ENCODE measurements around the gene GRM2.

GRM2 gene

DNA sequence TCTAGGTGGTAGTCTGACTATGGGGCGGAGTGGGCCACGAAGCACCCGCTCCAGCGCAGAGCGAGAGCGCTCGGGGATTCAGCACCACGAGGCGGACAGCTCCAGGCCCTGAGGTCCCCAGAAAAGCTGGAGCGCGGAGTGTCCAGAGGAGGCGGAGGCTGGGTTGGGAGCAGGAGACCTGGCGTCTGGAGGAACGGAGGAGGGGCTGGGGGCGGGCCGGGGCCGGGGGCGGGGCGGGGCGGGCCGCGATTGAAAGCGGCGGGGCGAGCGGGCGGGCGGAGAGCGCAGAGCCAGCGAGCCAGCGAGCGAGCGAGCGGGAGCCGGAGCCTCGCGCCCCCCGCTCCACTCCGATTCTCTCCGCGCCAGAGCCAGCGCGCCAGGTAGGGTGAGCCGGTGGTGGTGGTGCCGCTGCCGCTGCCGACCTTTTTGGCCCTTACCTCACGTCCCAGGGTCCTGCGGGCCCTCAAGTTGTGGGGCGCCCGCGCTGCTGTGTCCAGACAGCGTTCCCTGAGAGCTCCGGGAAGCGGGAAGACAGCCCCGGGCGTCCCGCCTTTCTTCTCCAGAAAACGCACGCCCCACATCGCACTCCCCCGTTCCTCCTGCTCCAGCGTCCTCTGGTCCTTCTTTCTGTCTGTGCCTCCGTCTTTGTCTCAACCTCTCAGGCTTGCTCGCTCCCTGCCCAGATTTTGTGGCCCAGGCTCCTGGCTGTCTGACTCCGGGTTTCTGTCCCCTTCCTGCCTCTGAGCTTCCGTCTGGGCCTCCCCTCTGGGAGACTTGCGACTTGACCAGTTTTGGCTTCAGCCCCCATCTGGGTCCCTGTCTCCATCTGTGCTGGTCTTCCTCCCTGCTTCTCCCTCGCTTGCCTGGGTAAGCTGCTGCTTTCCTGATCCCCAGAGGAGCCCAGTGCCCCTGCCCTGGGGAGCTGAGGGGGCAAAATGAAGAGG is at the start of gene GRM2:
GRM2 (plus strand) TSS at position 281 of the 944 bp plus-strand sequence. CDS start 1,916 bp downstream, outside the sequence.
- peak within 1 kb of the TSS; percentile 48 for H3K4me3 ChIP-seq (ENCODE audit: low read depth, low read length)
- DNase-seq (ENCODE audit: low read depth) = peak; percentile 61

DNA sequence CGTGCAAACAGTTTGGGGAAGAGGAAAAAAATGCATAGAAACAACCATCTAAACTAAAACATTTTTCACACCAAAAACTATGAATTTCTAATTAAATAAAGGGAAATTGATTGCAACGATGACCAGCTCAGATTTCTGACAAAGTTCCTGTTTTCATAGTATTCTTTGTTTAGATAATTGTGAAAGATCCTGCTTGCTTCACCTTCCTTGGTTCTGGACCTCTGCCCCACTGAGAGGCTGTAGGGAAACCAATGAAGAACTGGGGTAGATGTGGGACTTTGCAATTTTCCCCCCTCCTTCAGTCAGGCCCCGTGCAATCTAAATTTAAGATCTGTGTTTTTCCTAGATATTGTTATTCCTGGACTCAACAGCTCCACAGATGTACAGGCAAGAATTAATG is 49.6 kb upstream of the GRM2 start:
- no peak overlapping the region for H3K4me3 ChIP-seq (ENCODE audit: low read depth, low read length)
- no peak for DNase-seq (ENCODE audit: low read depth)

DNA sequence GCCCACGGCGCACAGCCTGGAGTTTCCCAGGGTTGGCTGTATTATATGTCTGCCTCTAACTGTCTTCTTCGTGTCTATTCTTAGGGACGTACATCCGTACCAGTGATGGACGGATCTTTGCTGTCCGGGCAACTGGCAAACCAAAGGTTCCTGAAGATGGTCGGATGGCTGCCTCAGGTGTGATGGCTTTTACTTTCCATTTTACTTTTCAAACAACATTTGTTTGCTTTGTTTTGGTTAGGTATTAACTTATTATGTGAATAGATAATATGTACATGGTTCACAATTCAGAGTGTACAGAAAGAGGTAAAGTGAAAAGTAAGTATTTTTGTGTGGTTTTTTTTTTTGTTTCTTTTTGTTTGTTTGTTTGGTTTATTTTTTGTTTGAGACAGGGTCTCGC is 46.9 kb upstream of the GRM2 start:
- DNase-seq (ENCODE audit: low read depth) = no peak

DNA sequence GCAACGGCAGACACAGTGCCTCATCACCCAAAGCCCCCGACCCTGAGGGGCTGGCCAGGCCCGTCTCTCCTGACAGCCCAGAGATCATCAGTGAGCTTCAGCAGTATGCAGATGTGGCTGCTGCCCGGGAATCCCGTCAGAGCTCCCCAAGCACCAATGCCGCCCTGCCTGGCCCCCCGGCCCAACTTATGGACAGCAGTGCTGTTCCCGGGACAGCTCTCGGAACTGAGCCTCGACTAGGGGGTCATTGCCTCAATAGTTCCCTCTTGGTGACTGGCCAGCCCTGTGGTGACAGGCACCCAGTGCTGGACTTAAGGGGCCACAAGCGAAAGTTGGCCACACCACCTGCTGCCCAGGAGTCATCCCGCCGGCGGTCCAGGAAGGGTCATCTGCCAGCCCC is 44.4 kb upstream of the GRM2 start:
- no peak for DNase-seq (ENCODE audit: low read depth)
- H3K4me3 ChIP-seq (ENCODE audit: low read depth, low read length) = no peak overlapping the region

More for the DNA sequence above, 46.9 kb upstream of the GRM2 start:
- H3K4me3 ChIP-seq (ENCODE audit: low read depth, low read length) = no peak overlapping the region

DNA sequence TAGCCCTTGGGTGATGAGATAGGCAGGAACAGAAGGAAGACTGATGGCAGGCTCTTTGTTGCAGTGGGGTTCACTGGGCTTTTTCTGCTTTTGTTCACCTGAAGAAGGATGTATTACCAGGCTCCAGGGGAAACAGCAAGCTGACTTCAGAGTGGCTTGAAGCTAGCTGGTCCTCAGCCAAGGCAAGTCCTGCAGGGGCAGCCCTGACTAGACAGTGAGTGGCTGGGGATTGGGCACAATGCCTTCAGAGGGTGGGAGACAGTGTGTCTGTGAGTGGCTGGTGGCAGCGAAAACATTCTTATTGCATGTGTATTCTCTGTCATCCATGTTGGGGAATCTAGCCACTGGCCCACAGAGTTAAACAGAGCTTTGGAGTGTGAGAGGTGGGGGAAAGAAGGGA is 38.1 kb upstream of the GRM2 start:
- H3K4me3 ChIP-seq (ENCODE audit: low read depth, low read length) = no peak overlapping the region
- DNase-seq (ENCODE audit: low read depth) = no peak

DNA sequence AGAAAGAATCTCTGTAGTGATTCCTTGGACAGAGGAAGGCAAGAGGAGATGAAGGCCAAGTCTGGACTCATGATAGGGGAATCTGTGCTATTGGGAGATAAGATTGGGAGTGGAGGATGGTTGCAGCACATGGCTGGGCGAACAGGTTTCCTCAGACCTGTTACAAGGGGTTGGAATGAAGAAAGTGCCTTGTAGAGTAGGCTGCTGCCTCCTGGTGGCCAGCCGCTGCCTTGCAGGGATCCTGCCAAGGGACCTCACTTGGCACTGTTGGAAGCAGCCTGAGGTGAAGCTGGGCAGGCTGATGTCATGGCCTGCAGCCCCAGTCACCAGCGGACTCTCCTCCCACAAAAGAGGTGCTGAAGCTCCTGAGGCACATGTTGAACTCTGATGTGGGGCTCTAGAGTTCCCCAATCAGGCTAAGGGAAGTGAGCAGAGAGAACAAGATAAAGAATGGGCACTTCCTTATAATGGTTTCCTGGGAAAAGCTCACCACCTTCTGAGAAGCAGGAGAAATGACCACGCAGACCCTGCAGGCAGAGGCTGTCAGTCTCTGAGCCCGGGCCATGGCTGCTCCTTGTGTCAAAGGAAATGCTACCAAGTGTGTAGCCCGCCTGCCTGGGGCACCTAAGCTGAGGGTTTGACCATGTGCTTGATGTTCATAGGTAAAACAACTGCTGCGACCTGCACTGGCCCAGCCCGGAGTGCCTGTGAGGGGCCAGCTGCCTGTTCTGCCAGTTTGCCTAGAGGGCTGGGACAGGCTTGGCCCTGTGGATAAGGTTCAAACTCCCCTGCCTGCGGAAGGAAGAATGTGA is 37.4 kb upstream of the GRM2 start:
- no peak for DNase-seq (ENCODE audit: low read depth)

DNA sequence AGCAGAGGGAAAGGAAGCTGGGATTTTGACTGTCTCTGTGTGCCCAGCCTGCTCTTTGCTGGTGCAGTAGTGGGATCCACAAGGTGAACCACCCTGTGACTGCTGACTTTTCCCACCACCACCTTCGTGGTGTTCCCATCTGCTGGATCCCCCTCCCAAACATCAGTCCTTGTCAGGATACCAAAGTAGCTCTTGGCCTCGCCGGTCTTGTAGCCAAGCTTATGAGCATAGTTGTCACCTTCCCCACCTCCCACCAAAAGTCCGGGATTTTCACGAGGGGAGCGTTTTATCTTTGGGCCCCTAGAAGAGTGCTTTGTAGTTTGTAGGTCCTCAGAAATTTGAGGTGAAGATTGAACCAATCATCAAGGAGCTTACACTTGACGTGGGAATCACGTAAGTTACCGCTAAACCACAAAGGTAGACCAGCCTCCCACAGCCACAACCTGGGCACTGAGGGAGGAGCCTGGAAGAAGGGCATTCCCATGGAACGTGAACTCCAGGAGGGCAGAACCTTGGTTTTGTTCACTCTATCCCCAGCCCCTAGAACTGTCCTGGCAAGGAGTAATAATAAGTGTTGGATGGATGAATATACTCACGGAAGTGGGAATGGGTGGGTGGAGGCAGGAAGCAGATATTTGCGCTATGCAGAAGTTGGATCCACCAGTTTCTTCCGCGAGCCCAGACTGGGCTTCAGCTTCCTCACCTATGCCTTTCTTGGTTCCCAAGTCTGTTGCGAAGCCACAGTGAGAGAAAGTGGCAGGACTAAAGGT is 36.6 kb upstream of the GRM2 start:
- H3K4me3 ChIP-seq (ENCODE audit: low read depth, low read length) = peak overlapping the region; percentile 96
- no peak for DNase-seq (ENCODE audit: low read depth)

More for the DNA sequence above, 37.4 kb upstream of the GRM2 start:
- H3K4me3 ChIP-seq (ENCODE audit: low read depth, low read length) = no peak overlapping the region

DNA sequence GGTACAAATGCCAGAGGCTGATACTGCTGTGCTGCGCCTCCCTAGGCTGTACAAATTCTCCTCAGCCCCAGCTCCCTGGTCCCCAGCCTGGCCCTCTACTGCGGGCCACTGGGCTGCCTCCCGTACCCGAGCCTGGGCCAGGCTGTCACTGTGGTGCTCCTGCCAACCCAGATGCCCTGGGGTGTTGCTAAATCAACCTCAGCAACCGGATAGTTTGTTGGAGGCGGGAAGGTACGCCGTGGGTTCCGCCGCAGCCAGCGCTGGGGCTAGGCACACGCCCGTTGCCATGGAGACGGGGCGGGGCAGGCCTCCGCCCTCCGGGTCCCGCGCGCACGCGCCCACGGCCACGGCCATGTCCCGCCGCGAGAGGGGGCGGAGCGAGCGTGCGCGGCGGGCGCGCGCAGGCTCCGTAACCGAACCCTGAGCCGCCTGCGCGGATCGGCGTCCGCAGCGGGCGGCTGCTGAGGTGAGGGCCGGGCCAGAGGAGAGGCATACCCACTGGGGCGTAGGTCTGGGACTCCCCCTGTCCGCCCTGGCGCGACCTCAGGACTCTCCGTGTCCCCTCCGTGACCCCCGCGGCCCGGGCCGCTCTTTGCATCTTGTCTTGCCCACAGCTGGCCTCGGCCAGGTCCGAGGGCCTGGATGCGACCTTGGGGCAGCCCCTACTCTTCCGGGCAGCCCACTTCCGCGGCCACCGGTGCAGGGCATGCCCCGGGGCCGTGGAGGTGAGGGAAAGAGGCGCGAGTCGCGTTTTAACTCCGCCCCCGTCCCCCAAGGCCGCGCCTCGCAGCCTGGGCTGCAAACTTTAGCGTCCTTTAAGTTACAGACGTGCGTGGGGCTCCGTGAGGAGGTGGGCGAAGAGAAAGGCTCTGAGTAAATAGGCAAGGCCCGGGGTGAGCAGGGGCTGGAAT is 35.8 kb upstream of the GRM2 start, which contains the start of gene TEX264:
TEX264 (plus strand) TSS at position 430 of the 911 bp plus-strand sequence. CDS start 3,053 bp downstream, outside the sequence.
- DNase-seq (ENCODE audit: low read depth) = no peak
- peak within 1 kb of the TSS; percentile 96 for H3K4me3 ChIP-seq (ENCODE audit: low read depth, low read length)

DNA sequence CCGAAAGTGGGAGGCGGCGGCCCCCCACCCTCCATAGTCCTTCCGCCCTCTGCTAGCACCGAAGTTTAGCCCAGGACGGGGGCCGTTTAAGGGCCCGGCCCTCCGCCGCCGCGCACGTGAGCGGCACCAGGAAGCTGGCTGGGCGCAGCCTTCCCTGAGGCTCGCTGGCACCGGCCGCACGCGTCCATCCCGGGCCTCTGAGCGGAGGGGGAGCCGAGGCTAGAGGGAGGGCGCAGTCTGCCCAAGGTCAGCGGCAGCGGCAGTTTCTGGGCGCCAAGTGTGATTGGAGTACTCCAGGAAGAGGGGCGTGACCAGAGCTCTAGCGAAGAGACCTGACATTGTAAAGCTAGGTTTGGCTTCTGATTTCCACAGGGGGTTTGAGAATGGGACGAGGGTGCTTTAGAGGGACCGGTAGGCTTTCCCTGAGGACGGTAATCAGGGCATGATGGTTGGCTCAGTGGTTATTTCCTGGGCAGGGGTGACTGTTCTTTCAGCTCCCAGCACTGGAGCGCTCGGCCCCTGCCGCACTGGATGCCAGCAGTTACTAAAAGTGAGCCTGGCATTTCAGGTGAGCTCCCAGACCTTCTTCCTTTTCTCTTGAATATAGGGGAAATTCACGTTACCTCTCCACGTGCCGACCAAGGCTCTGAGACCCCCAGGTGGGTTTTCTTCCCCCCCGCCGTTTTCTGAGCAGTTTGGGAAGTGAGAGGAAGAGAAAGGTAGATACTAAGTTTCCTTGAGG is 35.0 kb upstream of the GRM2 start:
- peak; percentile 20 for DNase-seq (ENCODE audit: low read depth)
- peak overlapping the region; percentile 96 for H3K4me3 ChIP-seq (ENCODE audit: low read depth, low read length)

DNA sequence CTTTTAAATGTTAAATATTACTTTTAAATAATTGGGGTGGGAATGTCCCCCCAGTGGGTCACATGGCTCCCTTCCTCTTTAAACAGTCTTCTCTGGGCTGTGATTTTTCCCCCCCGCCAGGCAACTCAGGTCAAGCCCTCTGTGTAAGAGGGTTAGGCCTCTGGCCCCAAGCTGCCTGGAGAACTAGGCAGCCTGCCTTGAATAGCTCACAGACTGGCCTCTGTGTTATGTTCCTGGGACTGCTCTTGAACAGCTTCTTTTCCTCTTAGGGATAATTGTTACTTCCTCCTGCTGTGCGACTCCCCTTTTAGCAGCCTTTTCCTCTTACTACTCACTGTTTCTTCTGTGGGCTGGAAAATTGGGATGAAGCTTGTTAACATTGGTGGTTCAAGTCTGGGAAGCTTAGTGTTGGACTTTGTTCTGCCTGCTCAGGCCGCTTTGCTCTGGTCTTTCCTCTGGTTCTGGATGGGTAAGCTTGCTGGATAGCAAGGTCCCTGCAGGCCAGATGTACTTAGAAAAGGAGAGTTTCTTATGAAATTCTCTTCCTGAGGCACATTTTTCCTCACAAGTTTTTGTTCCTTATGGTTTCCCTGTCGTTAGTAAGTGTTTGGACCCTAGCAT is 33.6 kb upstream of the GRM2 start:
- DNase-seq (ENCODE audit: low read depth) = no peak
- H3K4me3 ChIP-seq (ENCODE audit: low read depth, low read length) = no peak overlapping the region

DNA sequence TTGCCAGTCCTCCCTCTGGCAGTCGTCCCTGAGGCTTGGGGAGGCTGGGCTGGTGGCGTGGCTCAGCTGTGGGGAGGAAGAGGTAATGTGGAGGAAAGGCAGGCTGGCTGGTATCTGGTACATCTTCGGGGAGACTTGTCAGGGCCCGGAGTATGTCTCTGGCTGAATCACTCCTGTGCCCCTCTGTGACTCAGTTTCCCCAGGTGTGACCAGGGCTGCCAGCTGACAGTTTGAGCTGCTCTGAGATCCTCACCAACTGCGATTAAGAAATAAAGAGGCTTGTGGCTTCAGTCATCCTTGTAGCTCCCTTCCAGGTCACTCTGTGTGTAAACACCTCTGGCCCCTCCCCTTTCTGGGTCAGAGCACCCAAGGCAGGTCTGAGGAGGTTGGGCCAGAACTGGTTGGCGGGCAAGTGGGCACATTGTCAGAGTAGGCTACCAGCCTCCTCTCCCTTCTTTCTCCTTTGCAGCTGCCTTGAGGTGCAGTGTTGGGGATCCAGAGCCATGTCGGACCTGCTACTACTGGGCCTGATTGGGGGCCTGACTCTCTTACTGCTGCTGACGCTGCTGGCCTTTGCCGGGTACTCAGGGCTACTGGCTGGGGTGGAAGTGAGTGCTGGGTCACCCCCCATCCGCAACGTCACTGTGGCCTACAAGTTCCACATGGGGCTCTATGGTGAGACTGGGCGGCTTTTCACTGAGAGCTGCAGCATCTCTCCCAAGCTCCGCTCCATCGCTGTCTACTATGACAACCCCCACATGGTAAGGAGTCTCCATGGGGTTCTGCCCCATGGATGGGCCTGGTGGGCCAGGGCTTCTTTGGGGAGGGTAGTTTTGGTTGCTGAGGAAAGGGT is 32.8 kb upstream of the GRM2 start:
- H3K4me3 ChIP-seq (ENCODE audit: low read depth, low read length) = no peak overlapping the region
- DNase-seq (ENCODE audit: low read depth) = no peak

DNA sequence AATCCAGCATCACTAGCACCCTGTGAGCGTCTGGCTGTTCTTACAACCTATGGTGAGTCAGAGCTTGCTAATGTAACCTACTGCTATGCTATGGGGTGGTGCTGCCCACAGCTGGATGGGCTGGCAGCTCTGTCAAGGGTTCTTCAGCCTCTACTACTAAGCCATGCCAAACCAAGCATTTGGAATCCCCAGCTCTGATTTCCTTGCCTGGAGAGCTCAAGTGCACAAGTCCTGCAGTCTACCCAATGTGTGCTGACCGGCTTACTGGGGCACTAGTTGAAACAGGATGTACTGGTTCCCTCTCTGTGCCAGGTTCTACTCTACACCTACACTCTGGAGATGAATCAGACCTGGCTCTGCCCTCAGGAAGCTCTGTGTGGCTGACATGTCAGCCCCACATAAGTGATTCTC is 31.7 kb upstream of the GRM2 start:
- peak; percentile 19 for DNase-seq (ENCODE audit: low read depth)

DNA sequence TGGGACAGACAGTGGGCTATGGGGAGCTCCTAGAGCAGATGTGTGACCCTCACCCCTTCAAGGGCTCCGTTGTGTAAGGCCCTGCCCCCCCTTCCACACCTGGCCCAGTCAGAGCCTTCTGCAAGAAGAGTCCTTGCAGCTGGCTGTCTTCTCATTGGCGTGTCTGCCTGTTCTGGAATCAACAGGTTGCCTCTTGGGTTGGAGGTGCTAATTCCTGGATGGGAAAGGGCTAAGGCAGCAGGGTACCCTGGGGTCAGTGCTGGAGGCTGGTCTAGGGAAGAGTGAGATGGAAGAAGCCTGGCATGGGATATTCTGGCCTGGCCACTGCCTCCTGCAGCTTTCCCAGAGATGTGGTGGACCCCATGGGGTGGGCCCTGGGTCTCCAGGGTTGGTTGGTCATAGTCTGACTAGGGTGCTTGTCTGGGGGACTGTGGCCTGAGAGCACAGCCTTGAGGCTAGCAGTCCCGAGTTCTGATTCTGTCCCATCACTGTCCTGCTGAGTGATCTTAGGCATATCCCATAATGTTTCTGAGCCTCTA is 30.7 kb upstream of the GRM2 start:
- no peak overlapping the region for H3K4me3 ChIP-seq (ENCODE audit: low read depth, low read length)
- DNase-seq (ENCODE audit: low read depth) = no peak

More for the DNA sequence above, 31.7 kb upstream of the GRM2 start:
- H3K4me3 ChIP-seq (ENCODE audit: low read depth, low read length) = no peak overlapping the region

DNA sequence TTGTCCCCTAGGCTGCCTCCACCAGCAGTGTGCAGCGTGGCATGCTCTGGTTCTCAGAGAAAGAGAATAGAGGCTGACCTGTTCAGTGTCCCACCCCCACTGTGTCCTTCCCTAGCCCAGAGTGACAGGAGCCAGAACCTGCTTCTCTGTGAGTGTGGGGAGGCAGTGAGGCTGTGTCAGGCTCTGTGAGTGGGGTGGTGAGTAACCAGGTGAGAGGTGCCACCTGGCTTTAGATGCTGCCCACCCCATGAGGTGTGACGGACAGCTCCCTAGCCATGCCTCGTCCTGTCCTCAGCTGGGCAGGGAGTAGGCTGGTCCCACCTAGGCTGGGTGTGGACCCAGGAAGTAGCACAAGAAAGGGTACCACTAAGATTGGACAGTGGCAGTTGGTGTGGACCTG is 29.5 kb upstream of the GRM2 start:
- H3K4me3 ChIP-seq (ENCODE audit: low read depth, low read length) = no peak overlapping the region
- DNase-seq (ENCODE audit: low read depth) = no peak

DNA sequence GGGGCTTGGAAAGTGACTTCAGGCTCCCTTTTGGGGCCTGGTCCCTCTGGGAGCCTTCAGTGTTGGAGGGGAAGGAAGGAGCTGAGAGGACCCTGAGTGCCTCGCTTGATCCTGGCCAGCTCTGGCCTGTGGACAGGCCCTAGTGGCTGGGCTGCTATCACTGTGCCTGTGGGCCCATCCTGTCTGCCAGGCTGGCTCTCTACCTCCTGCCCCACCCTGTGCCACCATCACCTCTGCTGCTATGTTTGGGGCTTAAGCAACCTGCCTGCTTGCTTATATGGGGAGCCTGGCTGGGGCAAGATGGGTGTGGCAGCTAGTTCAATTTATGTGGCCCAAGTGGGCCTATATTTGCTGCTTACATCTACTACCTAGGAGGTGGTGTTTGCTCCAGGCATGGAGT is 28.7 kb upstream of the GRM2 start:
- DNase-seq (ENCODE audit: low read depth) = no peak
- H3K4me3 ChIP-seq (ENCODE audit: low read depth, low read length) = no peak overlapping the region

DNA sequence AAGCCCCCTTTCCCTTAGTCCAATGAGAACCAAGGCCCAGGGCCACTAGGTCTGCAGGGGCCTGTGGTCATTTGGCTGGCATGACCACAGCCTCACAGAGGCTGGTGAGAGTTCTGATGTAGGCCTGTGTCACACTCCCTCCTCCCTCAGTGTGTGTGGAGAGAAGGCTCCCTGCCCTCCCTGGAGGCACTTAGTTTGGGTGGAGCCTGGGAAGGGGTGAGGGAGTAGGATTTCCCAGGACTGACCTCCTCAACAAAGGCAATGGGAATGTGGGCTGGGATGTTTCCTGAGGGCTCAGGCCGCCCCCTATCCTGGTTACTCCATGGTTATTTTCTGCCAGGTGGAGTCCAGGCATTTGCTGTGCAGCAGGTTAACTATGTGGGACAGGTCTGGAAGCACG is 28.2 kb upstream of the GRM2 start:
- no peak for DNase-seq (ENCODE audit: low read depth)

More for the DNA sequence above, 28.2 kb upstream of the GRM2 start:
- H3K4me3 ChIP-seq (ENCODE audit: low read depth, low read length) = no peak overlapping the region

All from skeletal muscle cell (primary cell).